Right forelimb (tissue), 1 donor: ENCODE results near the gene ABCC6.
"Not testable (repeated sequence)": the region's sequence is repeated elsewhere in the genome, so short reads cannot be mapped to it uniquely, and the experiment has no call there.

Experiments
- DNase-seq: peaks from one replicate; pipeline ENCODE4 v3.0.0-alpha.2; 2018

ABCC6 gene

GRCh38 chr16:16186820-16187219 is 36.5 kb downstream of the ABCC6 start:
- no peak for DNase-seq

DNA sequence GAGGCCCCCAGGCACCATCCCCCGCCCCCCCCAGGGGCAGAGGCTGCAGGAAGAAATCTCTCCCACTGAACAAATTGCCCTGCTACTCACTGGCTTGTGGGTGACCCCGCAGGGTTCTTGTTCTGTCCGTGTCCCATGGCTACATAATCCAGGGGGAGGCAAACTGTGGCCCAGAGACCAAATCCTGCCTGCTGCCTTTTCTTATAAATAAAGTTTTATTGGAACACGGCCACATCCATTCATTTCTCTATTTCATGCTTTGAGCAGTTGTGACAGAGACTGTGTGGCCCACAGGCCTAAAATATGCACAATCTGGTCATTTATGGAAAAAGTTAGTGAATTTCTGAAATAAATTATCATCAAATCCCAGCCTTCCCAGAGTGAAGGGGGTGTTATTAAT is 38.2 kb downstream of the ABCC6 start:
- no peak for DNase-seq

GRCh38 chr16:16184594-16184993 is 38.7 kb downstream of the ABCC6 start:
- no peak for DNase-seq

DNA sequence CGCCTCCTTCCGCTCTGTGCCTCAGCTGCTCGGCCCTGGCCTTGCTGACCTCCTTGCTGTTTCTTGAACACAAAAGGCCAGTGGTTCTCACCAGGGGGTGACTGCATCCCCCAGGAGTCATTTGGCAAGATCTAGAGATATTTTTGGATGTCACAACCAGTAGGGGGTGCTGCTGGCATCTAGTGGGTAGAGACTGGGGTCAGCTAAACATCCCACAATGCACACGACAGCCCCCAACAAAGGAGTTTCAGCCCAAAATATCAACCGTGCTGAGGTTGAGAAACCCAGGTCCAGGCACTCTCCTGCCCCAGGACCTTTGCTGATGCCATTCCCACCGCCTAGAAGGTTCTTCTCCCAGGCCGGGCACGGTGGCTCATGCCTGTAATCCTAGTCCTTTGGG is 39.7 kb downstream of the ABCC6 start:
- DNase-seq, result no peak

DNA sequence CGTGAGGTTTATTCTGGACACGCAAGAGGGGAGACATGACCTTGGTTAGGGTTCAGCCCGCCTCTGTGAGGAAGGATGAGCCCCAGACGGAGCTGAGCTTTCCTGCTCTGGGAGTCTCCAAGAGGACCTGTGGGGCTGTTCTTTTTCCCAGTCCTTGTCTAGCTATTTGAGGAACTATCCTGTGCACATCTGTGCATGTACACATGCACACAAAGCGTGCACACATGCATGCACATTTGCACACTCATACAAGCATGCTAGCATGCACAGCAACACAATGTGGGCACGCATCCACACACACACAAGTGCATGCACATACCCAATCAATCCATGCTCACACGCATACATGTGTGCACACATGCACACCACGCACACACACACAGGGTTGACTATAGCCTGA is 40.4 kb downstream of the ABCC6 start:
- DNase-seq, result no peak

DNA sequence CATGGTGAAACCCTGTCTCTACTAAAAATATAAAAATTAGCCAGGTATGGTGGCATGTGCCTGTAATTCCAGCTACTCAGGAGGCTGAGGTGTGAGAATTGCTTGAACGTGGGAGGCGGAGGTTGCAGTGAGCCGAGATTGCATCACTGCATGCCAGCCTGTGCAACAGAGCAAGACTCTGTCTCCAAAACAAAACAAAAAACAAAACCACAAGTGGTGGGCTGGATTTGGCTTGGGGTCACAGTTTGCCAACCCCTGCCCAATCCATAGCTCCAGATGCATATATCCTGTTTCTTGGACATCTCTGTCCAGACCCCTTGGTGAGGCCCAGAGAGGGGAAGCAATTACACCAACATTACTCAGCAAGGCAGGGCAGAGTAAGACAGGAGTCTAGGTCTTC is 41.5 kb downstream of the ABCC6 start:
- DNase-seq, result not testable (repeated sequence)

DNA sequence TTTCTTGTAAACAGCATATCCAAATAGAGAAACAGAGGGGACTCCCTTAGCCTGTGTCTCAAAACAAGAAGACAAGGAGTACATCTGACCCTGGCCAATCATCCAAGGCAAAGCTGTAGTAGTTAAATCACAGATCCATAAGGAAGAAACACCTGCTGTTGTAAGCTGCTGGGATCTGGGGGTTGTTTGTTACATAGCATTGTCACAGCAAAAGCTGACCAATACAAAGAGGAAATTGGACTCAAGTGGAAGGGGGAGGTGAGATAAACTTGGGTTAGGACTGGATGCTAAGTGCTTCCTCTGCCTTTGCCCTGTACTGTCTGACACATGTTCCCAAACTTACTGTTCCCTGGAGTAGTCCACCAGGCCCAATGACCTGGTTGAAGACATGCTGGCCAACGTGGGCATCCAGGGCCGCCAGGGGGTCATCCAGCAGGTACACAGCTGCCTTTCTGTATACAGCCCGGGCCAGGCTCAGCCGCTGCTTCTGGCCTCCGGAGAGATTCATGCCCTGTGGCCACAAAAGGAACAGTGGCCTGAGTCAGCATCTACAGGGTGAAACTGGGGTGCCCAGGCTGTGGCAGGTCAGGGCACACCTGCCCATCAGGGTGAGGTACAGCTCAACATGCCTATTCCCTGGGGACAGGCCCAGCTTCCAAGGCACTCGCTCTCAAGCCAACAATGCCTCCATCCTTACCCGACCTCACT is 44.7 kb downstream of the ABCC6 start:
- DNase-seq, result no peak

DNA sequence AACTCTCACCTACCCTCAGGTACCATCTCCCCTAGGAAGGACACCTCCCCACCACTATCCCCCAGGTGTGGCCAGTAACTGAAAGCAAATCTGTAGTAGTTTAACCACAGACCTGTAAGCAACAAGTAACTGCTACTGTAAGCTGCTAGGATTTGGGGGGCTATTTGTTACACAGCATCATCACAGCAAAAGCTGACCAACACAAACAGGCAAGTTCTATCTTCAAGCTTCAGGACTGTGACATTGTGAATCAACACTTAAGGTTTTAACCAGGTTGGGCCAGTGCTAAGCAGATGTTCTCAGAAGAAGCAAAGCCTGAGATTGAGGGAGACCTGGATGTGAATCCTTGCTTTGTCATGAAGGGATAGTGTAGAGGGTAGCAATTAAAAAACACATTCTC is 47.0 kb downstream of the ABCC6 start:
- no peak for DNase-seq

- DNase-seq, result no peak
Measured at GRCh38 chr16:16175296-16175695, 48.0 kb downstream of the ABCC6 start.

DNA sequence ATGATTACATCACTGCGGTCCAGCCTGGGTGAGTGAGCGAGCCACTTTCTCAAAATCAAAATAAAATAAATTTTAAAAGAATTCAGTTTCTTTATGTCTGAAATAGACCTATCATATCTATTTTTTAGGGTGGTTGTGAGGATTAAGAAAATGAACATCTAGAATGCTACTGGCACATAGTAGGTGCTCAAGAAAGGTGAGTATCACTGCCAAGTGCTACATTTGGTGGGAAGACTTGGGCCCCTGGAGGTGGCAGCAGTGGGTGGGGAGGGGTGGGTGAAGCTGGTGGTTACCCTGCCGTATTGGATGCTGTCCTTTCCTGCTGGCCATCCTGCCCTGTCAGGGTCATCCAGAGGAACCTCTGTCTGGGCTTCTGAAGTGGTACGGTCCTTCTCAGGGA is 50.3 kb downstream of the ABCC6 start:
- no peak for DNase-seq

- DNase-seq, result no peak
Measured at GRCh38 chr16:16171332-16171919, 51.9 kb downstream of the ABCC6 start.

GRCh38 chr16:16169615-16170014 is 53.7 kb downstream of the ABCC6 start:
- DNase-seq, result no peak

DNA sequence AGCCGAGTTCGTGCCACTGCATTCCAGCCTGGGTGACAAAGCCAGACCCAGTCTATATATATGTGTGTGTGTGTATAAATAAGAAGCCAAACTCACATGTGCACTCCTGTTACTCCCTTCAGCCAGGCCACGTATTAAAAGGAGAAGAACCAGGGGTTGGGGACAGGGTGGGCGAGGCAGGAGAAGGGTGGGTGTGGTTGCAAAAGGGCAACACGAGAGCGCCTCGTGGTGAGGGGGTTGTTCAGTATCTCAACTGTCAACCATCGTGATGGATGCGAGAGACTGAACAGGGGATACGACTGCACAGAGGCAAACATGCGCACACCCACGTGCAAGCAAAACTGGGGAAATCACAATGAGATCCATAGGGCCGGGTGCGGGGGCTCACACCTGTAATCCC is 54.9 kb downstream of the ABCC6 start:
- no peak for DNase-seq

- no peak for DNase-seq
Measured at GRCh38 chr16:16167927-16168326, 55.4 kb downstream of the ABCC6 start.

- no peak for DNase-seq
Measured at GRCh38 chr16:16166949-16167348, 56.3 kb downstream of the ABCC6 start.

DNA sequence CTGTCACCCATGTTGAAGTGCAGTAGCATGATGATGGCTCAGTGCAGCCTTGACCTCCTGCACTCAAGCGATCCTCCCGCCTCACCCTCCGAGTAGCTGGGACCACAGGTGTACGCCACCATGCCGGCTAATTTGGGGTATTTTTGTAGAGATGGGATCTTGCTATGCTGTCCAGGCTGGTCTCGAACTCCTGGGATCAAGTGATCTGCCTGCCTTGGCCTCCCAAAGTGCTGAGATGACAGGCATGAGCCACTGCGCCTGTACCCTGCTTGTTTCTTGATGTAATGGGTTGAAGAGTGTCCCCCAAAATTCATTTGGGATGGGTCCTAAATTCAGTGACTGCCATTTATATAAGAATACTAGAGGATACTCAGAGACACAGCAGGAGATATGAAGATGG is 57.2 kb downstream of the ABCC6 start:
- no peak for DNase-seq

- no peak for DNase-seq
Measured at GRCh38 chr16:16164243-16164642, 59.1 kb downstream of the ABCC6 start.

DNA sequence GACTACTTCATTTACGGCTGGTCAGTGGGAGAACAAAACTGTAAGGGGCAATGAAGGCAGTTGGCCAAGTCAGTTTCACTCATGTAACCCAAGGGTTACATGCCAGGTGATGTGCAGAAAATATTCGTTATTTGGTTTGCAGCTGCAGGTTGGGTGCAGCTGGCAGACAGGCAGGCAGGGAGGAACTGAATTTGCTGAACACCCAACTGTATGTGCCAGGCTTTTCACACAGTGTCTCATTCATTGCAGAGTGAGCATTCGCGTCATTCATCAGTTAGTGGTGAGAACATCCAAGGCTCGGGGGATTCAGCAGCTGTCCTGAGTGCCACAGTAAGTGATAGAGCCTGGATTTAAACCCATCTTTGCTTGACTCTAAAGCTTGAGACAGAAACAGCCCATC is 59.7 kb downstream of the ABCC6 start:
- DNase-seq, result no peak

DNA sequence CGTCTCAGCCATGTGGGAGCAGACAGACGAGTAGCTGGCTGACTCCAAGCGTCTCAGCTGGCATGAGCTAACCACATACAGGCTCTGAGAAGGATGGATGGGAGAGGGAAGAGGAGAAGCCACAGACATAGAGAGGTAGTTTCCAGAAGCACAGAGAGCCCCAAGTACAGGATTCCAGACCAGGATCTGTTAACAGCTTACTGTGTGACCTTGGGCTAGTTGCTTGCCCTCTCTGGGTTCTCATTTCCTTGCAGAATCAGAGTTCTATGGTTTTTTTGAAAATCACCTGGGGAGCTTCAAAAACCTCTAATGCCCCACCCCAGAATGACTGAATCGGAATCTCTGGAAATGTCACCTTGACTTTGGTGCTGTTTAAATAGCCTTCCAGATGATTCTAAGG is 60.2 kb downstream of the ABCC6 start:
- DNase-seq, result no peak

DNA sequence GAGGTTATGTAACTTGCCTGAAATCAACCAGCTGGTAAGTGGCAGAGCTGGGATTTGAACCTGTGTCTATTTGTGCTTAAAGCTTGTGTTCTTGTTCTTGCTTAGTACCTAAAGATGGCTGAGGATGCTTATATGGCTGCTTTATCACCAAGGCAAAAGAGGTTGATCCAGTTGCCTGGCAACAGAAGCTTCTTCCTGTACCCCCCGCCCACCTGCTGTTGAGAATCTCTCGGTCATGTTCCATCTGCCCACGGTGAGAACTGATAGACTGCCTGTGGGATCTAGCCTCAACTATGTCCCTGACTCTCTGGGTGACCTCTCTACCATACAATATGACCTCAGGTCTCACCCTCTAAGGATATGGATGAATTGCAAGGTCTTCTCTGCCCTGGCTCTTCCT is 60.7 kb downstream of the ABCC6 start:
- no peak for DNase-seq

GRCh38 chr16:16161840-16162239 is 61.5 kb downstream of the ABCC6 start:
- not testable (repeated sequence) for DNase-seq

DNA sequence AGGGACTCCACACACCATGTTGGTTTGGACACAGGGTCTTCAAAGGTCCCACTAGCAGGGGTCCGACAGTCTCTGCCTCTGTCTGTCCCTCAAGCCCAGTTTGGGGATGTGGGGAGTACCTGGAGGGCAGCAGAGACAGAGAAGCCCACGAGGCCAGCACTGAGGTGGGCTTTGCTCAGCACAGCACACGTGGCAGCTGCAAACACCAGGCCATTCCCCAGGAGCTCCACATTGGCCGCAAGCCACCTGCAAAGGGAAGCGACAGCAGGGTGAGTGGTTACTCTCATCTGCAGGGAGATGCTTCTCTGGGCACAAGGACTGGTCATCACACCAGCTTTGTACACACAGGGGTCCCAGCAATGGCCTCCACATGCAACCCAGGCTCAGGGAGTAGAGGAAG is 62.0 kb downstream of the ABCC6 start:
- no peak for DNase-seq

DNA sequence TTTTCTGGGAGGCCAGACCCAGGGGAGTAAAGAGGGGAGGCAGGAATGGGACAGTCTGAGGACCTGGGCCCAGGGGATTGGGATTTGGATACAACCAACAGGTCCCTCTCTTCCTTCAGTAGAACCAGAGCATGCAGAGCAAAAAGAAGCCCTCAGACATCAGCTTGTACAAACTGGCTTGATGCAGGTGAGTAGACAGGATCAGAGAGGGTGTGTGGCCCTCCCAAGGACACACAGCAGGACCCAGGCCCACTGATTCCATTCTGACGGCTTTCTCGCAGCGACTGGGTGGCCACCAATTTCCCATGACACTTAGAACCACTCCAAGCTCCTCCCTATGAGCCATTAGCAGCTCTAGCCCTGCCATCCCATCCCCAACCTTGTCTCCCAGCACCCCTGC is 63.6 kb downstream of the ABCC6 start:
- no peak for DNase-seq

GRCh38 chr16:16158741-16159374 is 64.4 kb downstream of the ABCC6 start:
- DNase-seq, result no peak
